HTR-8/SVneo (cell line): Measurements from ENCODE around the gene PDE4D.
"Not testable (repeated sequence)": the region's sequence is repeated elsewhere in the genome, so short reads cannot be mapped to it uniquely, and the experiment has no call there.

ENCODE experiments used
- DNase-seq: peaks from one replicate; pipeline ENCODE4 v3.0.0; 2011; ENCODE audit warnings: low spot score, mixed read lengths; ENCODE audit not compliant: insufficient read length
- FAIRE-seq: peaks from 2 replicates; lab custom pipeline; 2011; peaks lifted over from hg19 to GRCh38; lab: Jason Lieb, UNC

Gene PDE4D

GRCh38 chr5:59328709-59329296 lies 564.7 kb downstream of the PDE4D start:
- no peak for FAIRE-seq
- DNase-seq: peak; percentile 1

- DNase-seq (no peak), FAIRE-seq (no peak)
These were observed 566.1 kb downstream of the PDE4D start for GRCh38 chr5:59327191-59327980.

GRCh38 chr5:59326596-59326995 lies 566.9 kb downstream of the PDE4D start:
- FAIRE-seq: no peak
- no peak for DNase-seq

GRCh38 chr5:59325070-59325469 lies 568.5 kb downstream of the PDE4D start:
- DNase-seq: no peak
- no peak for FAIRE-seq

GRCh38 chr5:59322894-59323293 lies 570.6 kb downstream of the PDE4D start:
- FAIRE-seq (no peak), DNase-seq (no peak)

GRCh38 chr5:59322058-59322457 lies 571.5 kb downstream of the PDE4D start:
- FAIRE-seq (no peak), DNase-seq (no peak)

GRCh38 chr5:59321642-59322041 lies 571.9 kb downstream of the PDE4D start:
- no peak for FAIRE-seq
- DNase-seq: no peak

- no peak for FAIRE-seq
- no peak for DNase-seq
These were observed 573.1 kb downstream of the PDE4D start for GRCh38 chr5:59320420-59320819.

GRCh38 chr5:59319250-59319649 lies 574.3 kb downstream of the PDE4D start:
- DNase-seq (no peak), FAIRE-seq (no peak)

GRCh38 chr5:59317774-59318205 lies 575.7 kb downstream of the PDE4D start:
- DNase-seq: no peak
- no peak for FAIRE-seq

- DNase-seq: peak; percentile 9
- FAIRE-seq: peak; percentile 16
These were observed 576.3 kb downstream of the PDE4D start for GRCh38 chr5:59317023-59317773.

GRCh38 chr5:59312223-59312622 lies 581.3 kb downstream of the PDE4D start:
- DNase-seq: no peak
- FAIRE-seq: no peak

- not testable (repeated sequence) for DNase-seq, FAIRE-seq
These were observed 584.8 kb downstream of the PDE4D start for GRCh38 chr5:59308685-59309084.

- DNase-seq, FAIRE-seq: not testable (repeated sequence)
These were observed 590.2 kb downstream of the PDE4D start for GRCh38 chr5:59303289-59303716.

- DNase-seq, FAIRE-seq: not testable (repeated sequence)
These were observed 591.0 kb downstream of the PDE4D start for GRCh38 chr5:59302509-59302908.

- DNase-seq (no peak), FAIRE-seq (no peak)
These were observed 591.8 kb downstream of the PDE4D start for GRCh38 chr5:59301727-59302126.

- DNase-seq (no peak), FAIRE-seq (no peak)
These were observed 592.6 kb downstream of the PDE4D start for GRCh38 chr5:59300930-59301329.

GRCh38 chr5:59299006-59299405 lies 594.5 kb downstream of the PDE4D start:
- no peak for FAIRE-seq
- no peak for DNase-seq

GRCh38 chr5:59296317-59297264 lies 596.9 kb downstream of the PDE4D start:
- peak; percentile 11 for DNase-seq
- FAIRE-seq: no peak

GRCh38 chr5:59293700-59294099 lies 599.8 kb downstream of the PDE4D start:
- no peak for FAIRE-seq
- no peak for DNase-seq
